A549 (cell line): ENCODE measurements around the gene LBP.

Experiments used
- BHLHE40 ChIP-seq: IDR thresholded peaks from 2 replicates; pipeline ENCODE4 v1.6.1; 2012; ENCODE audit warnings: low read depth, low read length, inconsistent platforms
- CHD2 ChIP-seq: fragments of 150-350 bp; IDR thresholded peaks from 2 replicates; pipeline ENCODE4 v1.6.1; 2014; ENCODE audit warnings: low read length; ENCODE audit not compliant: partially characterized antibody
- CTCF ChIP-seq: fragments of >200 bp; sonication (Bioruptor Twin); formaldehyde crosslinking; IDR thresholded peaks from 3 replicates; pipeline ENCODE4 v1.5.1; 2016
- SMC3 ChIP-seq: fragments of >200 bp; sonication (Bioruptor Twin); formaldehyde crosslinking; IDR thresholded peaks from 3 replicates; pipeline ENCODE4 v1.6.1; 2018; ENCODE audit warnings: inconsistent platforms

- TF ChIP-seq SMC3 (no peak), CTCF (no peak), CHD2 (no peak), BHLHE40 (no peak)
Observed at GRCh38 chr20:38316341-38316740, 29.9 kb upstream of the LBP start.
